ENCODE data around the gene PATE1. TPM values are rescaled to one million over a fixed set of nuclear protein-coding genes. Genes with fewer than 3 reads are reported as not detected.
"Not testable (repeated sequence)": the region's sequence is repeated elsewhere in the genome, so short reads cannot be mapped to it uniquely, and the experiment has no call there.

The PATE1 gene
- not detected in 2 replicates for total RNA-seq
- not detected for polyA plus RNA-seq (2012)

DNA sequence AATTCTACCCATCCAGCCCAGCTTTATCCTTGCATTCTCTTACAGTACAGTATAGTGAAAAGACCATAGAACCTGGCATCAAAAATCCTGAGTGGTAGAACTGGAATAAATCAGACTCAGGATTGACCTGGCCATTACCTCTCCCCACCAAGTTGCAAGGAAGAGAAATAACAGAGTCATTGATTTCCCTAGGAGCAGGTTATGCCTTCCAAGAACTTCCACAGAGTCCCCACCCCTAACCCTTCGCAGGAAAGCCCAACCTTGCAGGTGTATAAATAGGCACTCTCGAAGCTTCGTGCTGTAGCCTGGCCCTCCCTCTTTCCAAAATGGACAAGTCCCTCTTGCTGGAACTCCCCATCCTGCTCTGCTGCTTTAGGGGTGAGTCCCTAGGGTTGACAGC, at the start of gene PATE1:
Gene PATE1, plus strand, starts transcription at position 301 of the 400 bp plus-strand sequence. Its CDS starts 26 bp downstream, at position 327.
- no peak for DNase-seq (ENCODE audit: low read depth)

DNA sequence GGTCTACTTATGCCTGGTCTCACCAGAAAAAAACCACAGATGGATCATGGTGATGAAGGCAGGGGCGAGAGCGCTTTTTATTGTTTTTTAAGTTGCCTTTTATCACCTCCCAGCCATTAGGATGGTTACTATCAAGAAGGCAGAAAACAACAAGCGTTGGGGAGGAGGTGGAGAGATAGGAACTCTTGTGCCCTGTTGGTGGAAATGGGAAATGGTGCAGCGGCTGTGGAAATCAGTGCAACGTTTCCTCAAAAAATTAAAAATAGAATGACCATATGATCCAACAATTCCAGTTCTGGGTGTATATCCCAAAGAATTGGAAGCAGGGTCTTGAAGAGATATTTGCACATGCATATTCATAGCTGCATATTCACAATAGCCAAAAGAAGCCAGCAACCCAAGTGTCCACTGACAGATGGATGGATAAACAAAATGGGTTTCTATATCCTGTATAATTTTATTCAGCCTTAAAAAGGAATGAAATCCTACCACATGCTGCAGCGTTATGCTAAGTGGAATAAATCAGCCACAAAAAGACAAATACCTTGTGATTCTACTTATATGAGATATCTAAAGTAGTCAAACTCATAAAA, 45.0 kb upstream of the PATE1 start:
- no peak for DNase-seq (ENCODE audit: low read depth)

DNA sequence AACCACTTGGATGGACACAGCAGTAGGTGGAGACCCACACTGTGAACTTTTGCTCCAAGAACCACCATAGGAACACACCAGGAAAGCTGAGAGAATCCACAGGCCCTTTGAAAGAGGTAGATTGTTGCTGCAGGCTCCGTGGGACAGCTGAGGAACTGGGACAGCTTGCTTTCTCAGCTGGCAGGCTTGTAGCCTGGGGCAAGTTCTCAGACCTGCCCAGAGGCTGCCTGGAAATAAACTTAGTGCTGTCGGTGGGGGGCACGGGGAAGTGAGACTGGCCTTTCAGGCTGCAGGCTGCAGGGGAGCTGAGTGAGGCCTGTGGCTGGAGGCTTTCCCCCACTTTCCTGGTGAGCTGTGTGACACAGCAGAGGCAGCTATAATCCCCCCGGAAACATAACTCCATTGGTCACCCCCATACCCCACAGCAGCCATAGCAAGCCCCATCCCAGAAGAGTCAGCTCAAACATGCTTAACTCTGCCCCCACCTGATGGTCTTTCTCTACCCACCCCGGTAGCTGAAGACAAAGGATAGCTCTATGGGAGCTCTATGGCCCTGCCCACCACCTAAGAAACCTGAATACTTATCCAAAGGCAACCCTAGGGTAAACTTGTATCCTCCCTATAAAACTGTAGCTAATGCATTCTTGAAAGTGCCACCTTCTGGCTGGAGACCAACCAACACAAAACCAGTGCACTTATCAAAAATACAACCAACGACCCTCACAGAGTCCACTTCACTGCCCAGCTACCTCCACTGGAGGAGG, 44.0 kb upstream of the PATE1 start:
- no peak for DNase-seq (ENCODE audit: low read depth)

GRCh38 chr11:125704686-125705085, 41.4 kb upstream of the PATE1 start:
- DNase-seq (ENCODE audit: low read depth), result not testable (repeated sequence)

GRCh38 chr11:125720781-125721180, 25.3 kb upstream of the PATE1 start:
- DNase-seq (ENCODE audit: low read depth), result no peak

DNA sequence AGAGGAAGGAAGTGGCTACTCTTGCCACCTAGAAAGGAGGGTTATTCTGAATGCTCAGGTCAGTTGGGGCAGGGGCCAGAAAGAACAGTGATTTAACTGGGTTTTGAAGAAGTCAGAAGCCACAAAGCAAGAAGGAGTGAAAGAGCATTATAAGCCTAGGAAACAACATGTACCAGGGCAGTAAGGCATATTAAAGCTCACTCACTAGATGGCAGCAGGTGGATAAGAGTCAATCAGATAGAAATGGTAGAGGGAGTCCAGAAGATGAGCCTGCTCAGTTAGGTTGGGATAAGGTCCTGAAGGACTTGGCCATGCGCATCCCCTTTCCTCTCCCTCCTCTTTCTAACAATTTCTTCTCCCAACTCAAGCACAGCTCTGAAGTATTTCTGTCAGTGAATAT, 22.0 kb upstream of the PATE1 start:
- DNase-seq (ENCODE audit: low read depth), result peak; percentile 10

DNA sequence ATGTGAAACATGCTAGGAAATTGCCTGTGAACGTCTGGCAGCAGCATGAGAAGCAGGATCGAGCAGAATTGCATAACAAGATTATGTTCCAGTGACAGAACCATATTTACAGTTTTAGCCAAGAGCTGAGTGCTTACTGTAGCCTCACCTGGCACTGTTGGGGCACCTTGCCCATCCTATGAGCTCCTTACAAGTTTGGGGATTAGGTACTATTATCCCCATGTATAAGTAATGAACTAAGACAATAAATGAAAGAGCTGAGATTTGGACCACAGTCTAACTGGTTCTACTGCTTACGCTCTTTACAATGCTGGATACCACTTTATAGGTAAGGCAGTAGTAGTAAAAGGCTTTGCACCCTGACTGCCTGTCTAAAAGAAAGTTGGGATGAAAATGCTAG, 17.1 kb upstream of the PATE1 start:
- no peak for DNase-seq (ENCODE audit: low read depth)

DNA sequence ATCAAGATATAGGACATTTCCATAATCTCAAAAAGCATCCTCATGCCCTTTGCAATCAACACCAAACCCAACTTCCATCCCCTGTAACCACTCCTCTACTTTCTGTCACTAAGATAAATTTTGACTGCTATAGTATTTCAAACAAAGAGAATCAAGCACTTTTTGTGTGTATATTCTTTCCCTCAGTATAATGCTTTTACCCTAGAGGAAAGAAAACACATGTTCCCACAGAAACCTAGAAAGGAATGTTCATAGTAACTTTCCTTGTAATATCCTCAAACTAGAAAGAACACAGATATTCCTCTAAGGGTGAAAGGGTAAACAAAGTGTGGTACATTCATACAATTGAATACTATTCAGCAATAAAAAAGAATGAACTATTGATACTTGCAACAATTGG, 5.5 kb upstream of the PATE1 start:
- DNase-seq (ENCODE audit: low read depth), result no peak

GRCh38 chr11:125743681-125744080, 2.4 kb upstream of the PATE1 start:
- no peak for DNase-seq (ENCODE audit: low read depth)

DNA sequence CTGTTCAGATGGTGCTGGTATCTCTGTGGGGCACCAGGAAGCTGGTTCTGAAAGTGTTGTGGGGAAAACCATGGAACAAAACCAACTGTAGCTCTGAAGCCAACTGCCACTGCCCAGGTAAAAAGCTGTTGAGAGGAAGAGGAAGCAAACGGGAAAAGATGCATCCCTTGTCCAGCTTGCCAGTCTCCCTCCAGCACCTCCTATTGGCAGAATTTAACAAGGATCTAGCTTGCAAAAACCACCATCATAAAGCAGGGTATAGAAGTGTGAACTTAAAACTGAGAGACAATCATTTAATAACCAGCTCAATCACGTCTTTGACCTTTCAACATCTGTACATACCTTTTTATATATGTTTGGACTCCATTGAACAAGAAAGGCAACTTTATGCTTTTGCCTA, 4.5 kb downstream of the PATE1 start:
- DNase-seq (ENCODE audit: low read depth), result no peak

- no peak for DNase-seq (ENCODE audit: low read depth)
These were observed 10.0 kb downstream of the PATE1 start for GRCh38 chr11:125756050-125756449.

DNA sequence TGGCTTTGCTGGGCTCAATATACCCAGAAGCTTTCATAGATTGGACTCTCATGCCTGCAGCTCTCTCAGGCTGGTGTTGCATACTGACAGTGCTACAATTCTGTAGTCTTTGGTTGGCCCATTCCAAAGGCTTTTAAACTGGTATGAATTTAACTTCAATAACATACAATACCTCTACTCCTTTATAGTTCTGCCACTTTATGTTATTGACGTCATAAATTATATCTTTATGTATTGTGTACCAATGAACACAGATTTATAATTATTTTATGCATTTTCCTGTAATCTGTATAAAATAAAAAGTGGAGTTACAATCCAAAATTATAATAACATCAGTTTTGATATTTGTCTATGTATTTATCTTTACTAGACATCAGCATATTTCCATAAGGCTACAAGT, 16.4 kb downstream of the PATE1 start:
- DNase-seq (ENCODE audit: low read depth), result no peak

- DNase-seq (ENCODE audit: low read depth), result no peak
These were observed 17.4 kb downstream of the PATE1 start for GRCh38 chr11:125763483-125763882.

- no peak for DNase-seq (ENCODE audit: low read depth)
These were observed 20.2 kb downstream of the PATE1 start for GRCh38 chr11:125766251-125766650.

- no peak for DNase-seq (ENCODE audit: low read depth)
These were observed 22.4 kb downstream of the PATE1 start for GRCh38 chr11:125768336-125769046.

DNA sequence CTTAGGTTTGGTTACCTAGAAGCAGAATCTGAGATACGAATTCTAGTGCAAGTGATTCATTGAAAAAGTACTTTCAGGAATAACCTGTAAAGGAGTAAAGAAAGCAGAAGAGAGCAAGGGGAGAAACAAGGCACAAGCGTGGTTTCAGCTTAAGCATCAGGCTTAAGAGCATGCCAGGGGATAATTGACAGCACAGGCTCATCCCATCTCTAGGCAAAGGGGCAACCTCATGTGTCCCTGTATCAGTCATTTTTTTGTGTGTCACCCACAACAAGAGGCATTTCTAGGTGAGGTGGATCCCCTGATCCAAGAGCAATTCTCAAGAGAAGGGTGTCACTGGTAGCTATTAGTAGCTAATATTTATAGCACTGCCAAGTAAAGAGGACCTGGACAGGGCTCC, 24.5 kb downstream of the PATE1 start:
- DNase-seq (ENCODE audit: low read depth), result no peak

GRCh38 chr11:125772834-125773505, 26.9 kb downstream of the PATE1 start:
- DNase-seq (ENCODE audit: low read depth), result peak; percentile 6

- DNase-seq (ENCODE audit: low read depth), result no peak
These were observed 27.4 kb downstream of the PATE1 start for GRCh38 chr11:125773516-125773915.

GRCh38 chr11:125777309-125777708, 31.2 kb downstream of the PATE1 start:
- DNase-seq (ENCODE audit: low read depth), result no peak

DNA sequence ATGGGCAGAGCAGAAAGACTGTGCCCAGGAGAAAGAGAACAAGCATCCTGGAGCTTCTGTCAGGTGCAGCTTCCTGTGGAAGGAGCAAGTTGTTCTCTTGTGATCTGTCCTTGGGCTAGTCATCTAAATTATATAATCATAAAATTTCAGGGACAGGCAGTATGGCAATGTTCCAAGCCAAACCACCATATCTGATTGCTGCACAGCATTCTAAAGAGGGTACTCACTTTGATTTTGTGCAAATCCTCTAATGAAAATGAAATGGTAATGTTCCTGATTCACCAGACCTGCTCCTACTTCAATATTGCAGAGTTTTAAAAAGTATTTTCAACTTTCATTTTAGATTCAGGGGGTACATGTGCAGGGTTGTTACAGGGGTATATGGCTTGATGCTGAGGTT, 32.6 kb downstream of the PATE1 start, which contains the start of gene PATE2:
Gene PATE2, minus strand, starts transcription at position 101 of the 400 bp plus-strand sequence. Its CDS starts 55 bp downstream, at position 46.
- DNase-seq (ENCODE audit: low read depth), result no peak

- no peak for DNase-seq (ENCODE audit: low read depth)
These were observed 38.6 kb downstream of the PATE1 start for GRCh38 chr11:125784678-125785077.

GRCh38 chr11:125787827-125788226, 41.7 kb downstream of the PATE1 start, which contains the start of gene PATE3:
Gene PATE3 (plus strand): TSS chr11:125788127. CDS start chr11:125788152, 25 bp downstream.
- DNase-seq (ENCODE audit: low read depth), result no peak

Measured in myocyte (in vitro differentiated cells).